ENCODE data around the gene MAN1C1.

The MAN1C1 gene

GRCh38 chr1:25571522-25571970 lies 45.0 kb upstream of the MAN1C1 start:
- Histone ChIP-seq H3K79me1 (ENCODE audit: low read depth, low read length) (no peaks in the 10 kb centered on the region), H3K14ac (ENCODE audit: low read length) (peak overlapping the region; percentile 59), H3K23ac (ENCODE audit: low read depth, low read length, poor library complexity) (no peak overlapping the region), H2BK5ac (ENCODE audit: low read length) (peak overlapping the region; percentile 32), H3K4ac (ENCODE audit: low read length) (no peak overlapping the region), H2AK5ac (ENCODE audit: low read depth, low read length) (peak overlapping the region; percentile 93), H2AFZ (ENCODE audit: low read length) (no peak overlapping the region), H3K4me2 (ENCODE audit: insufficient read depth, low read length, poor library complexity, severe bottlenecking) (no peak overlapping the region), H2BK15ac (ENCODE audit: low read length) (peak overlapping the region; percentile 64), H3K4me3 (ENCODE audit: low read length in 2 of 2) (no peak overlapping the region), H3K4me1 (ENCODE audit: control insufficient read depth in 2 of 2, insufficient read depth in 1 of 2, low read depth in 1 of 2, low read length in 2 of 2) (peaks cover 39 to 44% of the 10 kb centered on the region in 2 donors), H3K9ac (ENCODE audit: low read depth, low read length, poor library complexity) (no peak overlapping the region), H3K18ac (ENCODE audit: low read length) (peak overlapping the region; percentile 24), H3K27me3 (ENCODE audit: control insufficient read depth in 3 of 3, insufficient read depth in 3 of 3, low read depth in 1 of 3, low read length in 3 of 3) (no peaks in the 10 kb centered on the region), H2BK120ac (ENCODE audit: low read depth, low read length) (no peak overlapping the region), H3K9me3 (replicated peaks in 1 of 2; ENCODE audit: control insufficient read depth in 2 of 2, insufficient read depth in 1 of 2, low read depth in 1 of 2, low read length in 2 of 2) (no peaks in the 10 kb centered on the region), H2BK12ac (ENCODE audit: low read length) (no peak overlapping the region), H3K27ac (replicated peaks; ENCODE audit: low read length) (no peak overlapping the region), H4K8ac (ENCODE audit: low read depth, low read length) (no peak overlapping the region), H3K36me3 (replicated peaks in 1 of 2; ENCODE audit: control insufficient read depth in 2 of 2, insufficient read depth in 2 of 2, low read length in 2 of 2) (no peaks in the 10 kb centered on the region), H4K91ac (ENCODE audit: low read depth, low read length, poor library complexity) (no peak overlapping the region)
- no CpG with 5 or more reads among the region's 6 CpGs for WGBS, 2 donors (ENCODE audit: extremely low coverage in 2 of 2, insufficient read length in 2 of 2, insufficient replicate concordance in 1 of 2)
- DNase-seq (ENCODE audit: low spot score) = no peak

DNA sequence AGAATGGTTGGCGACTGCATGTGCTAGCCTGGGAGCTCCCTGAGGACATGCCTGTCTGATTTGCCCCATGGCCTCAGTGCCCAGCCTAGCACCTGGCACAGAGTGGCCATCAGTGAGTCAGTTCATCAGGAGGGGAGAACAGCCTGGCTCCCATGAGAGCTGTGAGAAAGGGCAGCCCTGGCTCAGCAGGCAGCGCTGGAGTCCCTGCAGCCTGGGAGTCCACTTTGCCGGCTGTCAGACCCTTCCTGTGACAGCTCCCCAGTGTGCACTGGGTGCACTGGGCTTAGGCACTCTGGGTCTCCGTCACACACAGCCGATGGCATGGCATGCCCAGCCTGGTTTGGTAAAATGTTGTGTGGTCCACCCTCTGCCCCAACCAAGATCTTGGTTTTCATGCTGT lies 44.5 kb upstream of the MAN1C1 start:
- Histone ChIP-seq H3K23ac (ENCODE audit: low read depth, low read length, poor library complexity) (peak overlapping the region; percentile 56), H2AFZ (ENCODE audit: low read length) (no peak overlapping the region)

DNA sequence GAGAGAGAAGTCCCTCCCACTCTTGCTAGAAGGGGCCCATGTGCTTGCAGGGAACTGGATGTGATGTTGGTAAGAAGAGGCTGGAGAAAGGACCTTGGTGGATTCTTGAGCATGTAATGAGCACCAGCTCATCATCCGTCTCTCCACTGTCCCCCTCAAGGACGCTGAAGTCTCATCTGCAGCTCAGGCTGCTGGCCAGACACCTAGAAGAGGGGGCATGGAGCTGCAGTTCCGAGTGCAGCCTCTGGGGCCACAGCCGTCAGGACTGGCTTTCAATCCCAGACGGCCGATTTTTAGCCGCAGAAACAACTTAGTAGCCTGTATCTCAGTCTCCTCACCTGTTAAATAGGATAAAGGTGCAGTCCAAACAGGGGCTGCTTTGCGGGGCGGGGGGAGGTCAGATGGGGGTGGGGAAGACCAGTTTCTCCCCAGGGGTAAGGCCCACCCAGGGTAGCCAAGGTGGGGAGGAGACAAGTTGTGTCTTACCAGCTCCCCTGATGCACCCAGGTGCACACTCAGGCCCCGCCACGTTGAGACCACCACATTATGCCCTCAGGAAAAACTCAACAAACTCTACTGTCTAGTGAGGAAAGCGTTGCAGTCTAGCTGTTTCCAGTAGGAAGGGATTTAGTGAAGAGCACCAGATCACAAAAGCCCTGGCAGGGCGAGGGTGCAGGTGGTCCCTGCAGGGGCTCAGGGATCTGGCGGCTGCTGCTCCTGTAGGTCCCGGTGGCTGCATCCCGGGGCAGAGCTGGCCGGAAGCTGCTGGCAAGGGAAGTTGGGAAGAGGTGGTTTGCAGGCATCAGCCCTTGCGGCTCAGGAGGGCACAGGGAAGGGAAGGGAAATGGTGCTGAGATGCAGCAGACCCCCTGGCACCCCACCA lies 43.6 kb upstream of the MAN1C1 start:
- Histone ChIP-seq H2AK5ac (ENCODE audit: low read depth, low read length) (peak overlapping the region; percentile 83), H2BK12ac (ENCODE audit: low read length) (no peak overlapping the region), H4K91ac (ENCODE audit: low read depth, low read length, poor library complexity) (no peak overlapping the region), H3K4ac (ENCODE audit: low read length) (no peak overlapping the region), H4K8ac (ENCODE audit: low read depth, low read length) (no peak overlapping the region), H3K27me3 (ENCODE audit: control insufficient read depth in 3 of 3, insufficient read depth in 3 of 3, low read depth in 1 of 3, low read length in 3 of 3) (no peaks in the 10 kb centered on the region), H3K4me1 (ENCODE audit: control insufficient read depth in 2 of 2, insufficient read depth in 1 of 2, low read depth in 1 of 2, low read length in 2 of 2) (peaks cover 26 to 36% of the 10 kb centered on the region in 2 donors), H3K4me3 (ENCODE audit: low read length in 2 of 2) (no peak overlapping the region), H2BK5ac (ENCODE audit: low read length) (no peak overlapping the region), H3K9me3 (replicated peaks in 1 of 2; ENCODE audit: control insufficient read depth in 2 of 2, insufficient read depth in 1 of 2, low read depth in 1 of 2, low read length in 2 of 2) (no peaks in the 10 kb centered on the region), H3K9ac (ENCODE audit: low read depth, low read length, poor library complexity) (no peak overlapping the region), H3K27ac (replicated peaks; ENCODE audit: low read length) (no peak overlapping the region), H2BK120ac (ENCODE audit: low read depth, low read length) (peak overlapping the region; percentile 16), H3K23ac (ENCODE audit: low read depth, low read length, poor library complexity) (peak overlapping the region; percentile 60), H2BK15ac (ENCODE audit: low read length) (peak overlapping the region; percentile 32), H3K14ac (ENCODE audit: low read length) (no peak overlapping the region), H3K18ac (ENCODE audit: low read length) (peak overlapping the region; percentile 55), H3K4me2 (ENCODE audit: insufficient read depth, low read length, poor library complexity, severe bottlenecking) (no peak overlapping the region), H2AFZ (ENCODE audit: low read length) (no peak overlapping the region), H3K79me1 (ENCODE audit: low read depth, low read length) (no peaks in the 10 kb centered on the region), H3K36me3 (replicated peaks in 1 of 2; ENCODE audit: control insufficient read depth in 2 of 2, insufficient read depth in 2 of 2, low read length in 2 of 2) (no peaks in the 10 kb centered on the region)
- no CpG with 5 or more reads among the region's 18 CpGs for WGBS, 2 donors (ENCODE audit: extremely low coverage in 2 of 2, insufficient read length in 2 of 2, insufficient replicate concordance in 1 of 2)
- no peak for DNase-seq (ENCODE audit: low spot score)

More for the DNA sequence above, 44.5 kb upstream of the MAN1C1 start:
- Histone ChIP-seq H2BK15ac (ENCODE audit: low read length) (peak overlapping the region; percentile 64), H3K4ac (ENCODE audit: low read length) (no peak overlapping the region), H2BK12ac (ENCODE audit: low read length) (peak overlapping the region; percentile 59), H3K18ac (ENCODE audit: low read length) (peak overlapping the region; percentile 33), H3K27me3 (ENCODE audit: control insufficient read depth in 3 of 3, insufficient read depth in 3 of 3, low read depth in 1 of 3, low read length in 3 of 3) (no peaks in the 10 kb centered on the region), H3K36me3 (replicated peaks in 1 of 2; ENCODE audit: control insufficient read depth in 2 of 2, insufficient read depth in 2 of 2, low read length in 2 of 2) (no peaks in the 10 kb centered on the region), H3K4me2 (ENCODE audit: insufficient read depth, low read length, poor library complexity, severe bottlenecking) (no peak overlapping the region), H2AK5ac (ENCODE audit: low read depth, low read length) (peak overlapping the region; percentile 93), H3K14ac (ENCODE audit: low read length) (peak overlapping the region; percentile 41), H3K4me1 (ENCODE audit: control insufficient read depth in 2 of 2, insufficient read depth in 1 of 2, low read depth in 1 of 2, low read length in 2 of 2) (peaks cover 35 to 41% of the 10 kb centered on the region in 2 donors), H4K91ac (ENCODE audit: low read depth, low read length, poor library complexity) (peak overlapping the region; percentile 45), H3K27ac (replicated peaks; ENCODE audit: low read length) (no peak overlapping the region), H3K79me1 (ENCODE audit: low read depth, low read length) (no peaks in the 10 kb centered on the region), H3K9me3 (replicated peaks in 1 of 2; ENCODE audit: control insufficient read depth in 2 of 2, insufficient read depth in 1 of 2, low read depth in 1 of 2, low read length in 2 of 2) (no peaks in the 10 kb centered on the region), H2BK120ac (ENCODE audit: low read depth, low read length) (no peak overlapping the region), H3K4me3 (ENCODE audit: low read length in 2 of 2) (no peak overlapping the region), H2BK5ac (ENCODE audit: low read length) (peak overlapping the region; percentile 32), H4K8ac (ENCODE audit: low read depth, low read length) (no peak overlapping the region), H3K9ac (ENCODE audit: low read depth, low read length, poor library complexity) (no peak overlapping the region)
- DNase-seq (ENCODE audit: low spot score) = no peak
- no CpG with 5 or more reads among the region's 5 CpGs for WGBS, 2 donors (ENCODE audit: extremely low coverage in 2 of 2, insufficient read length in 2 of 2, insufficient replicate concordance in 1 of 2)

GRCh38 chr1:25573591-25573930 lies 43.0 kb upstream of the MAN1C1 start:
- H3K18ac ChIP-seq (ENCODE audit: low read length) = peak overlapping the region; percentile 55
- no peak overlapping the region for H3K9ac ChIP-seq (ENCODE audit: low read depth, low read length, poor library complexity)
- no peaks in the 10 kb centered on the region for H3K27me3 ChIP-seq (ENCODE audit: control insufficient read depth in 3 of 3, insufficient read depth in 3 of 3, low read depth in 1 of 3, low read length in 3 of 3)
- no peak overlapping the region for H4K8ac ChIP-seq (ENCODE audit: low read depth, low read length)
- no peak for DNase-seq (ENCODE audit: low spot score)
- H3K14ac ChIP-seq (ENCODE audit: low read length) = no peak overlapping the region
- peak overlapping the region; percentile 83 for H2AK5ac ChIP-seq (ENCODE audit: low read depth, low read length)
- H3K4ac ChIP-seq (ENCODE audit: low read length) = no peak overlapping the region
- no CpG with 5 or more reads among the region's 9 CpGs for WGBS, 2 donors (ENCODE audit: extremely low coverage in 2 of 2, insufficient read length in 2 of 2, insufficient replicate concordance in 1 of 2)
- no peak overlapping the region for H3K4me3 ChIP-seq (ENCODE audit: low read length in 2 of 2)
- no peaks in the 10 kb centered on the region for H3K36me3 ChIP-seq (replicated peaks in 1 of 2; ENCODE audit: control insufficient read depth in 2 of 2, insufficient read depth in 2 of 2, low read length in 2 of 2)
- H3K4me2 ChIP-seq (ENCODE audit: insufficient read depth, low read length, poor library complexity, severe bottlenecking) = no peak overlapping the region
- no peak overlapping the region for H2BK12ac ChIP-seq (ENCODE audit: low read length)
- no peaks in the 10 kb centered on the region for H3K79me1 ChIP-seq (ENCODE audit: low read depth, low read length)
- H3K9me3 ChIP-seq (replicated peaks in 1 of 2; ENCODE audit: control insufficient read depth in 2 of 2, insufficient read depth in 1 of 2, low read depth in 1 of 2, low read length in 2 of 2) = no peaks in the 10 kb centered on the region
- peak overlapping the region; percentile 60 for H3K23ac ChIP-seq (ENCODE audit: low read depth, low read length, poor library complexity)
- H3K4me1 ChIP-seq (ENCODE audit: control insufficient read depth in 2 of 2, insufficient read depth in 1 of 2, low read depth in 1 of 2, low read length in 2 of 2) = peaks cover 20 to 29% of the 10 kb centered on the region in 2 donors
- no peak overlapping the region for H2AFZ ChIP-seq (ENCODE audit: low read length)
- H2BK120ac ChIP-seq (ENCODE audit: low read depth, low read length) = no peak overlapping the region
- H2BK5ac ChIP-seq (ENCODE audit: low read length) = no peak overlapping the region
- H4K91ac ChIP-seq (ENCODE audit: low read depth, low read length, poor library complexity) = no peak overlapping the region
- H2BK15ac ChIP-seq (ENCODE audit: low read length) = peak overlapping the region; percentile 32
- no peak overlapping the region for H3K27ac ChIP-seq (replicated peaks; ENCODE audit: low read length)
